GM18861 (cell line): ENCODE results near the gene APOBEC3F.

Experiments used
- ATAC-seq: cut with Tn5 transposase; IDR thresholded peaks from one replicate; pipeline ENCODE4 v1.9.1; 2021; ENCODE audit not compliant: unreplicated experiment

Gene APOBEC3F

GRCh38 chr22:39090426-39091064, 49.9 kb downstream of the APOBEC3F start:
- ATAC-seq, result no peak

- ATAC-seq, result no peak
Observed at GRCh38 chr22:39091126-39092081, 50.7 kb downstream of the APOBEC3F start.

GRCh38 chr22:39092111-39092862, 51.6 kb downstream of the APOBEC3F start:
- no peak for ATAC-seq

- ATAC-seq, result no peak
Observed at GRCh38 chr22:39094717-39095389, 54.2 kb downstream of the APOBEC3F start.

- no peak for ATAC-seq
Observed at GRCh38 chr22:39095971-39096370, 55.3 kb downstream of the APOBEC3F start.

GRCh38 chr22:39097098-39098020, 56.7 kb downstream of the APOBEC3F start, which contains the start of gene APOBEC3H:
APOBEC3H (plus strand) TSS chr22:39097244; CDS start chr22:39100279, 3,035 bp downstream.
- no peak for ATAC-seq

- ATAC-seq, result no peak
Observed at GRCh38 chr22:39098026-39098425, 57.4 kb downstream of the APOBEC3F start.

GRCh38 chr22:39098576-39098975, 57.9 kb downstream of the APOBEC3F start:
- no peak for ATAC-seq

- no peak for ATAC-seq
Observed at GRCh38 chr22:39101226-39101625, 60.6 kb downstream of the APOBEC3F start.

GRCh38 chr22:39103431-39103830, 62.8 kb downstream of the APOBEC3F start:
- no peak for ATAC-seq
